HK-2 (cell line): ENCODE results near the gene OPA1.

Experiments
- DNase-seq: peaks from one replicate; pipeline ENCODE4 v3.0.0-alpha.2; 2018; ENCODE audit not compliant: unreplicated experiment

OPA1 gene

GRCh38 chr3:193710286-193711165, 117.5 kb downstream of the OPA1 start:
- DNase-seq: no peak

- DNase-seq: no peak
These were observed 118.1 kb downstream of the OPA1 start for GRCh38 chr3:193711166-193711485.

GRCh38 chr3:193711523-193711963, 118.5 kb downstream of the OPA1 start:
- DNase-seq: no peak

GRCh38 chr3:193711964-193712598, 119.1 kb downstream of the OPA1 start:
- DNase-seq: no peak

GRCh38 chr3:193712938-193713337, 119.9 kb downstream of the OPA1 start:
- DNase-seq: no peak

GRCh38 chr3:193714523-193715137, 121.6 kb downstream of the OPA1 start:
- DNase-seq: no peak

- no peak for DNase-seq
These were observed 123.1 kb downstream of the OPA1 start for GRCh38 chr3:193716150-193716549.

- DNase-seq: no peak
These were observed 126.7 kb downstream of the OPA1 start for GRCh38 chr3:193719735-193720134.

- no peak for DNase-seq
These were observed 127.2 kb downstream of the OPA1 start for GRCh38 chr3:193720169-193720568.

GRCh38 chr3:193722566-193722965, 129.6 kb downstream of the OPA1 start:
- no peak for DNase-seq

GRCh38 chr3:193727089-193727488, 134.1 kb downstream of the OPA1 start:
- DNase-seq: no peak

GRCh38 chr3:193728429-193729087, 135.6 kb downstream of the OPA1 start:
- DNase-seq: no peak

GRCh38 chr3:193729088-193729465, 136.1 kb downstream of the OPA1 start:
- no peak for DNase-seq

- DNase-seq: no peak
These were observed 136.6 kb downstream of the OPA1 start for GRCh38 chr3:193729601-193730000.

- DNase-seq: no peak
These were observed 137.5 kb downstream of the OPA1 start for GRCh38 chr3:193730511-193730910.

GRCh38 chr3:193730976-193731375, 138.0 kb downstream of the OPA1 start:
- DNase-seq: no peak

GRCh38 chr3:193731656-193732055, 138.6 kb downstream of the OPA1 start:
- DNase-seq: no peak

- peak; percentile 59 for DNase-seq
These were observed 139.4 kb downstream of the OPA1 start for GRCh38 chr3:193732391-193732790.

GRCh38 chr3:193732827-193733226, 139.8 kb downstream of the OPA1 start:
- no peak for DNase-seq

GRCh38 chr3:193734737-193735366, 141.8 kb downstream of the OPA1 start:
- no peak for DNase-seq

GRCh38 chr3:193735850-193736249, 142.8 kb downstream of the OPA1 start:
- DNase-seq: no peak

GRCh38 chr3:193736616-193737015, 143.6 kb downstream of the OPA1 start:
- no peak for DNase-seq
